ENCODE results near the gene NDUFS7.

NDUFS7 gene

DNA sequence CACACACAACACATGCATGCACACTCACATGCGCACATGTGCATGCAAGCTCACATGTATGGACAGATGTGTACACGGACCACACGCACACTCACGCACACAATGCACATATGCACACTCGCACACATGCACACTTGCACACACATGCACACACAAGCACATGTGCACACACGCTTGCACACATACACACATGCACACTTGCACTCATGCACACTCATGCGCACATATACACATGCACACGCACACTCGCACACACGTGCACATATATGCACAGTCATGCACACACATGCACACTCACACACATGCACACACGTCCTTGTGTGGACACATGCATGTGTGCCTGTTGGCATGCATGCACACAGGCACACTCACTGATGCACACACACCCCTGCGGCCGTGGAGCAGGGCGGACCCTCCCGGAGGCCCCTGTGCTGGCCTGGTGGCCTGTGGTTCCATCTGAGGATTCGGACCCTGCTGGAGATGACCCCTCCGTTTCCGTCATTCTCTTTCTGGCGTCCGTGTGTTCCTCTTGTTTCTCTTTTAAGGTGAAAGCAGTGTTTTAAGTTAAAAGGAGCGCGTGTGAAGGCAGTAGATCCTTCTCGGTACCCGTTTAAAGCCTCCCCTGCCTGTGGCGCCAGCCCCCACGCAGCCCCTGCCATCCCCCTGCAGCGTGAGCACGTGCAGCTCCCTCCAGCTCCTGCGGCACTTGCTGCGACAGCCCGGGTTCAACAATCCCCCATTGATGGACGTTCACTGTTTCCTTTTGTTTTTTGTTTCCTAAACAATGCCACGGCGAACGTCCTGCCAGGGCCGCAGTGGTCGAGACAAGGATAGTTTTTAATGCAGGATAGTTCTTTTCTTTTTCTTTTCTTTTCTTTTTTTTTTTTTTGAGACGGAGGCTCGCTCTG, 5.6 kb downstream of the NDUFS7 start:
- peaks cover 34% of the 10 kb centered on the region for H3K36me3 ChIP-seq (ENCODE audit: control insufficient read depth, insufficient read depth, low read length)
- H3K27me3 ChIP-seq (ENCODE audit: control insufficient read depth, insufficient read depth, low read length) = no peaks in the 10 kb centered on the region
- H3K4me1 ChIP-seq (ENCODE audit: control insufficient read depth, insufficient read depth, low read length) = no peaks in the 10 kb centered on the region
- no peak overlapping the region for H3K9ac ChIP-seq (ENCODE audit: low read depth, low read length)
- no peaks in the 10 kb centered on the region for H3K9me3 ChIP-seq (ENCODE audit: control insufficient read depth, insufficient read depth, low read length)
- H3K4me3 ChIP-seq (ENCODE audit: low read depth, low read length) = no peak overlapping the region

GRCh38 chr19:1390890-1391423, 7.2 kb downstream of the NDUFS7 start:
- no peak overlapping the region for H3K9ac ChIP-seq (ENCODE audit: low read depth, low read length)
- H3K27me3 ChIP-seq (ENCODE audit: control insufficient read depth, insufficient read depth, low read length) = no peaks in the 10 kb centered on the region
- H3K36me3 ChIP-seq (ENCODE audit: control insufficient read depth, insufficient read depth, low read length) = peaks cover 39% of the 10 kb centered on the region
- H3K4me3 ChIP-seq (ENCODE audit: low read depth, low read length) = no peak overlapping the region
- no peaks in the 10 kb centered on the region for H3K4me1 ChIP-seq (ENCODE audit: control insufficient read depth, insufficient read depth, low read length)
- no peaks in the 10 kb centered on the region for H3K9me3 ChIP-seq (ENCODE audit: control insufficient read depth, insufficient read depth, low read length)

DNA sequence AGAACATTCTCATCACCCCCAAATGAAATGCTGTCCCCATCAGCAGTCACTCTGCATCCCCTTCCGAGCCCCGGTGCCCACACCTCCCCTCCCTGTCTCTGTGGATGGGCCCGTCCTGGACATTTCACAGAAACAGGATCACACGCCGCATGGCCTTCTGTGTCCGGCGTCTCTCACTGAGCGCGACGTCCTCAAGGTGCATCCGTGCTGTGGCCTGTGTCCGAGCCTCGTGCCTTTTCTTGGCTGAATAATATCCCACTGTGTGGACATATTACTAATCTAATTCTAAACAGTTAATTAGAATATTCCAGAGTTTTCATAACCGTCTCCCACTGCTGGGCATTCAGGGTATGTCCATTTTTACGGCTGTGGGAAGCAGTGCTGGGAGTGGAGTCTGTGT, 8.7 kb downstream of the NDUFS7 start:
- Histone ChIP-seq H3K4me3 (ENCODE audit: low read depth, low read length) (no peak overlapping the region), H3K4me1 (ENCODE audit: control insufficient read depth, insufficient read depth, low read length) (no peaks in the 10 kb centered on the region), H3K9ac (ENCODE audit: low read depth, low read length) (no peak overlapping the region), H3K27me3 (ENCODE audit: control insufficient read depth, insufficient read depth, low read length) (no peaks in the 10 kb centered on the region), H3K36me3 (ENCODE audit: control insufficient read depth, insufficient read depth, low read length) (peaks cover 39% of the 10 kb centered on the region), H3K9me3 (ENCODE audit: control insufficient read depth, insufficient read depth, low read length) (no peaks in the 10 kb centered on the region)

- H3K36me3 ChIP-seq (ENCODE audit: control insufficient read depth, insufficient read depth, low read length) = peaks cover 37% of the 10 kb centered on the region
- H3K9ac ChIP-seq (ENCODE audit: low read depth, low read length) = no peak overlapping the region
- H3K4me3 ChIP-seq (ENCODE audit: low read depth, low read length) = no peak overlapping the region
- no peaks in the 10 kb centered on the region for H3K27me3 ChIP-seq (ENCODE audit: control insufficient read depth, insufficient read depth, low read length)
- H3K9me3 ChIP-seq (ENCODE audit: control insufficient read depth, insufficient read depth, low read length) = no peaks in the 10 kb centered on the region
- no peaks in the 10 kb centered on the region for H3K4me1 ChIP-seq (ENCODE audit: control insufficient read depth, insufficient read depth, low read length)
Observed at GRCh38 chr19:1392939-1393530, 9.3 kb downstream of the NDUFS7 start.

DNA sequence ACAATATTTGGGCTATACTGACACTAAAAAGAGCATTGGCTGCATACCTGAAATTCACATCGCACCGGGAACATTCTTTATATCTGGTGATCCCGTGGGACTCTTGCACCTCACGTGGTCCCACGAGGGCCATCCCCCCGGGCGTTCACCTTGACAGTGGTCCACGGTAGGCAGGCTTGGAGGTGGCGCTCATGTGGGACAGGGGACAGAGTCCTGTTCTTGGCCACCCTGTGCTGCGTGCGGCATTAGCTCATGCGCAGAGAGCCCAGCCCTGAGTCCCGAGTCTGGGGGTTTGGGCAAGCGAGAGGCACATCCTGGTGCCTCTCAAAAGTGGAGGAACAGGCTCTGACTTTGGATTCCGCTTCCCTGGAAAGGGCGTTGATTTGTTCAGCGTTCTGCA, 10.1 kb downstream of the NDUFS7 start:
- H3K4me3 ChIP-seq (ENCODE audit: low read depth, low read length) = no peak overlapping the region
- no peak overlapping the region for H3K9ac ChIP-seq (ENCODE audit: low read depth, low read length)
- no peaks in the 10 kb centered on the region for H3K9me3 ChIP-seq (ENCODE audit: control insufficient read depth, insufficient read depth, low read length)
- no peaks in the 10 kb centered on the region for H3K4me1 ChIP-seq (ENCODE audit: control insufficient read depth, insufficient read depth, low read length)
- H3K36me3 ChIP-seq (ENCODE audit: control insufficient read depth, insufficient read depth, low read length) = peaks cover 32% of the 10 kb centered on the region
- no peaks in the 10 kb centered on the region for H3K27me3 ChIP-seq (ENCODE audit: control insufficient read depth, insufficient read depth, low read length)

DNA sequence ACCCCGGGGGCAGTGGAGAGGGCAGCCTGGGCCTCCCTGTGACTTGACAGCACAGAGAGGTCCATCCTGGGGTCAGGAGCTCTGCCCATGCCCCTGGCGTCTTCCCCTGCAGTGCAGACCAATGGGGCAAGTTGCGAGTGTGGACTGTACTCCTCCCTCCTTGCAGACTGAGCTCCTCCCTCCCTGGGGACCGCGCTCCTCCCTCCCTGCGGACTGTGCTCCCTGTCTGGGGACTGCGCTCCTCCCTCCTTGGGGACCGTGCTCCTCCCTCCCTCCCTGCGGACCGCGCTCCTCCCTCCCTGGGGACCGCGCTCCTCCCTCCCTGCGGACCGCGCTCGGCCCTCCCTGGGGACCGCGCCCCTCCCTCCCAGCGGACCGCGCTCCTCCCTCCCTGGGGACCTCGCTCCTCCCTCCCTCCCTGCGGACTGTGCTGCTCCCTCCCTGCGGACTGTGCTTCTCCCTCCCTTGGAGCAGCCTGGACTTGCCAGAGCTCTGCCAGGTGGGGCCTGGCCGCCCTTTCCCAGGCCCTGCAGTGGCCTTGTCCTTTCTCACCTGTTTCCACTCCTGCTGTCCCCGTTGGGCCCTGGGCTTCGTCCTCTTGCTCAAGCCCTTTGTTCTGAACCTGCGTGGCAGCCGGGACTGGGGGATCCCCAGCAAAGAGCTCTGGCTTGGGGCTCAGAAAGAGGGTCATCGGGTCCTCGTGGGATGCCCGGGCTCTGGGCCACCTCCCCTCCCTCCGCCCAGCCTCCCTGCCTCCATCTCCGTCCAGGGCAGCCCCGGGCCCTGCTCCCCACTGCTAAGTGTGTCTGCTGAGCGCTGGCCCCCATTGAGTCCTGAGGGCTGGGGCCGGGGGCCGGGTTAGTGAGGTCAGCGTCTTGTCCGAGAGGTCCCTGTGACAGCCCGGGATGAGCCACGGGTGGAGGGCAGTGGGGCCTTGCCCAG, 10.8 kb downstream of the NDUFS7 start:
- no peaks in the 10 kb centered on the region for H3K27me3 ChIP-seq (ENCODE audit: control insufficient read depth, insufficient read depth, low read length)
- no peaks in the 10 kb centered on the region for H3K4me1 ChIP-seq (ENCODE audit: control insufficient read depth, insufficient read depth, low read length)
- no peaks in the 10 kb centered on the region for H3K9me3 ChIP-seq (ENCODE audit: control insufficient read depth, insufficient read depth, low read length)
- H3K4me3 ChIP-seq (ENCODE audit: low read depth, low read length) = no peak overlapping the region
- peaks cover 30% of the 10 kb centered on the region for H3K36me3 ChIP-seq (ENCODE audit: control insufficient read depth, insufficient read depth, low read length)
- no peak overlapping the region for H3K9ac ChIP-seq (ENCODE audit: low read depth, low read length)

DNA sequence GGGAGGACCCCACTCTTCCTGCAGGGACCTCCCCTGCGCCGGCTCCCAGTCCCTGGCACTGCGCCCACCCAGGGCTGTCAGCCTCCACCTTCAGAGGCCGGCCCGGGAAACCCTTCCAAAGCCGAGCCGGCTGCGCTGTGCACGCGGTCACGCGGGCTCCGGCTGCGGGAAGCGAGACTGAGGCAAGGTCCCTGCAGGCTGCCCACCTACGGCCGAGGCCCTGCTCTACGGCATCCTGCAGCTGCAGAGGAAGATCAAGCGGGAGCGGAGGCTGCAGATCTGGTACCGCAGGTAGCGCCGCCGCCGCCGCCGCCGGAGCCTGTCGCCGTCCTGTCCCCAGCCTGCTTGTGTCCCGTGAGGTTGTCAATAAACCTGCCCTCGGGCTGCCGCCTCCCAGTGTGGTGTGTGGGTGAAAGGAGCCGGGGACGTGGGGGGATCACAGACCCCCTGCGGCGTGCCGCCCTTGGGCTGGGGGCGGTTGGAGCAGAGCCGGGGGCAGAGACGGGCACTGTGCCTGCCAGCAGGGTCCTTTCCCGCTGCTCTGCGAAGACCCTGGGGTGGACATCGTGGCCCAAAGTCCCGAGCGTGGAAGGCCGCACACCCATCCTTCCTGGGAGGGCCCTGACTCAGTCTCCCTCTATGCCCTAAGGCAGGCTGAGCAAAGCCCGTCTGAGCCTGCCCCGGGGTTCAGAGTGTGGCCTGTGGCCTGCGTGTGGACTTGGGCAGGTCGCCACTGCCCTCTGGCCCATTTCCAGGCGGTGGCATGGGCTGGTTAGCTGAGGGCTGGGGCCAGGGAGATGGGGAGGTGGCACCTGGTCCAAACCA, 11.7 kb downstream of the NDUFS7 start:
- Histone ChIP-seq H3K27me3 (ENCODE audit: control insufficient read depth, insufficient read depth, low read length) (no peaks in the 10 kb centered on the region), H3K4me1 (ENCODE audit: control insufficient read depth, insufficient read depth, low read length) (no peaks in the 10 kb centered on the region), H3K9me3 (ENCODE audit: control insufficient read depth, insufficient read depth, low read length) (no peaks in the 10 kb centered on the region), H3K9ac (ENCODE audit: low read depth, low read length) (no peak overlapping the region), H3K4me3 (ENCODE audit: low read depth, low read length) (no peak overlapping the region), H3K36me3 (ENCODE audit: control insufficient read depth, insufficient read depth, low read length) (peaks cover 30% of the 10 kb centered on the region)

- Histone ChIP-seq H3K4me1 (ENCODE audit: control insufficient read depth, insufficient read depth, low read length) (no peaks in the 10 kb centered on the region), H3K27me3 (ENCODE audit: control insufficient read depth, insufficient read depth, low read length) (no peaks in the 10 kb centered on the region)
Observed at GRCh38 chr19:1396019-1396767, 12.5 kb downstream of the NDUFS7 start.

DNA sequence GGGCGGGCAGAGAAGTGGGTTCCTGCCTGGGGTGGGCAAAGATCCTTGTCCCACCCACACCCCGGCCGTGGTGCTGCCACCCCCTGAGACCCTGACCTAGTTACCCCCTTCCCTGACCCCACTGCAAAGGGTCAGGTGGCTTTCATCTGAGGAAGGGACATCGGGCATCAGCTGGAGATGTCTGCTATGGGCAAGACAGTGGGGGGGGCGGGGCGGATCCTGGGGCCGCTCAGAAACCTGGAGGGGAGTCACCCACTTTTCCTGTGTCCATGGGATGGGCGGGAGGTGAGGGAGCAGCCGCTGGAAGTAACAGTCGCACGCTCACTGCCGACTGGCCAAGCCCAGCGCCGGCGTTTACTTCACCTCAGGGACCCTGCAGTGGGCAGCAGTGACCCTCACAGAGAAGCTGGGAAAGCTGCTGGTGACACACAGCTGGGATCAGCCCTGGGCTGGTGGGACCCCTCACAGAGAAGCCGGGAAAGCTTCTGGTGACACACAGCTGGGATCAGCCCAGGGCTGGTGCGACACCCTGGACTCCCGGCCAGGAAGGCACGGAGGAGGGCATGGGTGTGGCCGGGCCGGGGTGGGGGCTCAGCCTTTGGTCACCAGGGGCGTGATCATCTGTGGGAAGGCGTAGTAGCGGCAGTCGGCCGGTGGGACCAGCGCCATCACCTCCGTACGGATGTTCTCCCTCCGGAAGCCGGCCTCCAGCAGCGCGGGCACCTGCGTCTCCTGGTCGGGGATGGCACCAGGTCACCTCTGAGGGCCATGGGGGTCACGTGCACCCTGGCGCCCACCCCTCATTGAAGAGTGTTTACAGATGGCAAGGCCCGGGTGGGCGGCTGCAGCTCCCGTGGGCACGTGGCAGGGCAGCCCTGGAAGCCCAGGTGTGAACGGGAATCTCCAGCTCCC, 13.3 kb downstream of the NDUFS7 start:
- no peak overlapping the region for H3K9ac ChIP-seq (ENCODE audit: low read depth, low read length)
- H3K36me3 ChIP-seq (ENCODE audit: control insufficient read depth, insufficient read depth, low read length) = peaks cover 25% of the 10 kb centered on the region
- no peak overlapping the region for H3K4me3 ChIP-seq (ENCODE audit: low read depth, low read length)
- H3K4me1 ChIP-seq (ENCODE audit: control insufficient read depth, insufficient read depth, low read length) = no peaks in the 10 kb centered on the region
- H3K27me3 ChIP-seq (ENCODE audit: control insufficient read depth, insufficient read depth, low read length) = no peaks in the 10 kb centered on the region
- no peaks in the 10 kb centered on the region for H3K9me3 ChIP-seq (ENCODE audit: control insufficient read depth, insufficient read depth, low read length)

More at GRCh38 chr19:1396019-1396767, 12.5 kb downstream of the NDUFS7 start:
- H3K4me3 ChIP-seq (ENCODE audit: low read depth, low read length) = no peak overlapping the region
- H3K9ac ChIP-seq (ENCODE audit: low read depth, low read length) = no peak overlapping the region
- H3K9me3 ChIP-seq (ENCODE audit: control insufficient read depth, insufficient read depth, low read length) = no peaks in the 10 kb centered on the region
- H3K36me3 ChIP-seq (ENCODE audit: control insufficient read depth, insufficient read depth, low read length) = peaks cover 25% of the 10 kb centered on the region

DNA sequence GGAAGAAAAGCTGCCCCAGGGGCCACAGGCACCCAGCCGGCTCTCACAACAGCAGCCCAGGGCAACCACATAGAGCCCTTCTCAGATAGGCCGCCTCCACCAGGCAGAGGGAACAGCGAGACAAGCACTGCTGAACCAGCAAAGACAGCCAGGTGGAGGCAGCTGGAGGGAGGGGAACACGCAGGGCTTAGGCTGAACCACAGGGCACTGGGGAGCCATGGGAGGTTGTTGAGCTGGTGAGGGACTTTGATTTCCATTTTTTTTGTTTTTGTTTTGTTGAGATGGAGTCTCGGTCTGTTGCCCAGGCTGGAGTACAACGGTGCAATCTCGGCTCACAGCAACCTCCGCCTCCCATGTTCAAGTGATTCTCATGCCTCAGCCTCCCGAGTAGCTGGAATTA, 14.1 kb downstream of the NDUFS7 start:
- H3K9ac ChIP-seq (ENCODE audit: low read depth, low read length) = no peak overlapping the region
- H3K4me1 ChIP-seq (ENCODE audit: control insufficient read depth, insufficient read depth, low read length) = no peaks in the 10 kb centered on the region
- H3K9me3 ChIP-seq (ENCODE audit: control insufficient read depth, insufficient read depth, low read length) = no peaks in the 10 kb centered on the region
- H3K36me3 ChIP-seq (ENCODE audit: control insufficient read depth, insufficient read depth, low read length) = peaks cover 22% of the 10 kb centered on the region
- no peak overlapping the region for H3K4me3 ChIP-seq (ENCODE audit: low read depth, low read length)
- no peaks in the 10 kb centered on the region for H3K27me3 ChIP-seq (ENCODE audit: control insufficient read depth, insufficient read depth, low read length)
